Measurements from ENCODE around the gene MGLL.
A peak's percentile ranks its signal among the peaks of the same experiment; 100 is the strongest.

MGLL gene

DNA sequence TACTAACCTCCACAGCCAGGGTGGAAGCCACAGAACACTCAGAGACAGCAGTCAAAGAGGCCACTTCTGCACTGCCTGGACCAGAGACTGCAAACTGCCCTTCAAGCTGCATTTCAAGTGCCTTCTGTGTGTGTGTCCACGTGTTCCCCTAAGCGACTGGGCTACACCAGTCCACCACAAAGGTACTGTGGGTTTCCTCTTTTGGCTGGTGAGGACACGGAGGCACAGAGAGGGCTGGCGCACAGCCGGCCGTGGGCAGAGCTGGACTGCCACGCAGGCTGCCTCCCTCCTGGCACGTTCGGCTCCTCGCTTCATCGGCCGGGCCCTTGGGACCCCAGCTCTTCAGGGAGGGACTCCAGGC lies 60.9 kb downstream of the MGLL start:
- no peak overlapping the region for H3K27ac Mint-ChIP-seq (ENCODE audit: low read depth)
- peaks cover 12% of the 10 kb centered on the region for H3K4me1 Mint-ChIP-seq
- no peaks in the 10 kb centered on the region for H3K36me3 Mint-ChIP-seq (ENCODE audit: insufficient read depth)
- peaks cover 38% of the 10 kb centered on the region for H3K27me3 Mint-ChIP-seq
- ATAC-seq (replicated peaks; ENCODE audit: extremely low read depth, poor library complexity, severe bottlenecking) (no peak), DNase-seq (ENCODE audit: low spot score in 2 of 2) (no peak)
- no peak overlapping the region for H3K4me3 Mint-ChIP-seq
- H3K9me3 Mint-ChIP-seq, result no peaks in the 10 kb centered on the region

DNA sequence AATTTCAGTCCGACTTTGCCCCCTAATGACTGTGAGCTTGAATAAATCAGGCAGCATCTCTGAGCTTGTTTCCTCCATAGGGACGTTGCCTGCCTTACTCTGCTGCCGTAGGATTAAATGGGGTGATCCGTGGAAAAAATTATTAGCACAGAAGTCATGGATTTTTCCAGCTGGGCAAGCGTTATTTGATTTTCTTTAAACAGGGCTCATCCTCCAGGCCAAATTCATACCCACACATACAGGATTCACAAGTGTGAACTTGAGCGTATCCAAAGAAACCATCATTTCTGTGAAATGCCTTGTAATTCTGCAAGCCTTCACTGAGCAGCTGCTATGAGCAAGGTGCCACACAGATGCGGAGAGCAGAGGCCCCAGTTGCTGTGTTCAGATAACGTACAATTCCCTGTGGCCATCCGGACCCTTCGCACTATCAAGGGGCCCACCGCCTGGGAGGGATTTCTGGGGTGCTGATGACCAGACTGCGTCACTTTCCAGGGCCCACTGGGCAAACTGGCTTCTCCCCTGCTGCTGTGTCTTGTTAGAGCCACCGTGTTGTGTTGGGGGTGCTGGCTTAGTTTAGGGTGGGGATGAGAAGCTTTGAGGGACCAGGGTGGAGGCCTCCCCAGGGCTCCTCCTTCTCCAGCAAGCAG lies 61.4 kb downstream of the MGLL start:
- peaks cover 33% of the 10 kb centered on the region for H3K27me3 Mint-ChIP-seq
- peaks cover 12% of the 10 kb centered on the region for H3K4me1 Mint-ChIP-seq
- no peak overlapping the region for H3K4me3 Mint-ChIP-seq

DNA sequence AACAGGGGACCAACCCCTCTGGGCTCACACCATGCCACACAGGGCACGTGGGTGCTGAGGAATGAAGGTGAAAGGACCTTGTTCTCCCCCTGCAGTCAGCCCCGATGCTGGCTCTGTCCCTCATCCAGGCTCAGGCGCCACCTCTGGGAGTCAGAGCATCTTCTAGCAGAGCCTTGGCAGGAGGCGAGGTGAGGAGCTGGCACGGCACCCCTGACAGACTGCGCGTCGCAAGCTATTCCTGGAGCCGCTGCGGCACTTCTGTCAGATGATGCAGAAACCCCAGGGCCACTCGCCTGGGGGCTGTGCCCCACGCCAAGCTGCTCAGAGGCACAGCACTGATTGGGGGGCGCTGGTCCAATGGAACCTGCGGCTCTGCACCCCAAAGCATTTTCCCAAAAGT lies 62.0 kb downstream of the MGLL start:
- H3K4me3 Mint-ChIP-seq, result no peak overlapping the region
- H3K9me3 Mint-ChIP-seq, result no peaks in the 10 kb centered on the region

More for the DNA sequence above, 61.4 kb downstream of the MGLL start:
- ATAC-seq (replicated peaks; ENCODE audit: extremely low read depth, poor library complexity, severe bottlenecking), result no peak
- no peak overlapping the region for H3K27ac Mint-ChIP-seq (ENCODE audit: low read depth)
- no peak for DNase-seq (ENCODE audit: low spot score in 2 of 2)
- no peaks in the 10 kb centered on the region for H3K36me3 Mint-ChIP-seq (ENCODE audit: insufficient read depth)
- H3K9me3 Mint-ChIP-seq, result no peaks in the 10 kb centered on the region

DNA sequence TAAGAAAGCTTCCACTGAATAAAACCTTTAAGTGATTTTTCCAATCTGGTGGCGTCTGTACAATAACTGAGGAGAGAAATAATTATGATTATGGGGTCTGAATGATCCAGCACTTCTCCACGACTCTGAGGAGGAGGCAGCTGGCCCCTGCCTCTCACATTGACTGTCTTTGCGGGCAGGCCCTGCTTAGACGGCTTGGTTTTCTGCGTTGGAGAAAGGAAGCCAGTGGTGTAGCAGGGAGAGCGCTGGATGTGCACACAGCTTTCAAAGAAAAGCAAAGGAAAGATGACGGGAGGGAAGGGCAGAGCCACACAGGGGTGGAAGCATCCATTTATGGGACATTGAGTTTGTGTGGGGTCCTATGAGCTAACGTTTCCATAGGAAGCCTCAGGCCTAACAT lies 62.5 kb downstream of the MGLL start:
- Mint-ChIP-seq H3K4me3 (no peak overlapping the region), H3K27ac (ENCODE audit: low read depth) (no peak overlapping the region), H3K36me3 (ENCODE audit: insufficient read depth) (no peaks in the 10 kb centered on the region), H3K4me1 (peaks cover 9% of the 10 kb centered on the region), H3K9me3 (no peaks in the 10 kb centered on the region), H3K27me3 (peaks cover 29% of the 10 kb centered on the region)
- no peak for DNase-seq (ENCODE audit: low spot score in 2 of 2)
- ATAC-seq (replicated peaks; ENCODE audit: extremely low read depth, poor library complexity, severe bottlenecking), result no peak

More for the DNA sequence above, 62.0 kb downstream of the MGLL start:
- Mint-ChIP-seq H3K27me3 (peaks cover 30% of the 10 kb centered on the region), H3K36me3 (ENCODE audit: insufficient read depth) (no peaks in the 10 kb centered on the region), H3K4me1 (peaks cover 10% of the 10 kb centered on the region), H3K27ac (ENCODE audit: low read depth) (no peak overlapping the region)
- DNase-seq (ENCODE audit: low spot score in 2 of 2) (no peak), ATAC-seq (replicated peaks; ENCODE audit: extremely low read depth, poor library complexity, severe bottlenecking) (no peak)

DNA sequence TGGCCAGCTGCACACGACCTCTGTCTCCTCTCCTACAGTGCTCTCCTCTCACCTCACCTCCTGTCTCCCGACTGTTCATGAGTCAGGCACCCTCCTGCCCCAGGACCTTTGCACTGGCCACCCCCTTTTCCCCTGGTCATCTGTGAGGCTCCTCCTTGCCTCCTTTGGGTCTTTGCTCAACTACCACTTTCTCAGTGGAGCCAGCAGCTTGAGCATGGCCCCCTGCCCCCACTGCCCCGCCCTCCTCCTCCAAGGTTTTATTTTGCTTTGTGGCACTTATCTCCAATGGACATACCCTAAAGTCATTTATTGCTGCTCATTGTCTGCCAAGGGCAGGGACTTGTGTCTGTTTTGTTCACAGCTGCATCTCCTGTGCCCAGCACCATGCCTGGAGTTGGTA lies 64.3 kb downstream of the MGLL start:
- ATAC-seq (replicated peaks; ENCODE audit: extremely low read depth, poor library complexity, severe bottlenecking), result no peak
- Mint-ChIP-seq H3K27me3 (peaks cover 25% of the 10 kb centered on the region), H3K27ac (ENCODE audit: low read depth) (no peak overlapping the region), H3K36me3 (ENCODE audit: insufficient read depth) (no peaks in the 10 kb centered on the region), H3K9me3 (no peaks in the 10 kb centered on the region), H3K4me3 (no peak overlapping the region), H3K4me1 (peaks cover 18% of the 10 kb centered on the region)
- DNase-seq (ENCODE audit: low spot score in 2 of 2), result no peak

DNA sequence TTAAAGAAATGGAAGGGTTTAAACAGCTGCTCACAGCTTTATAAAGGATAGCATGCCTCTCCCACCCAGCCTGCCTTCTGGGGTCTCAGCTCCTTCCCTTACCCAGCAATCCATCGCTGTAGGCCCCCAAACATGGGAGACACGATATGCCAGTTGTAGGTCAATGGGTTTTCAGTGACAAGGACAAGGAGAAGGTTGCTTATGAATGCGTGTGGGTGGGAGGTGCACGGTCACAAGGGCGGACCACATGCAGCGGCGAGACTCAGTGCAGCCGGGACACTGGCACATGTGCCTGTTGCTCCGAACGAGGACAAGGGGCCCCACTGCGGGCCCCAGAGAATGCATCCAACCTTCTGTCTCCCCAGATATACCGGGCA lies 67.0 kb downstream of the MGLL start:
- ATAC-seq (replicated peaks; ENCODE audit: extremely low read depth, poor library complexity, severe bottlenecking), result no peak
- no peaks in the 10 kb centered on the region for H3K9me3 Mint-ChIP-seq
- no peak overlapping the region for H3K27ac Mint-ChIP-seq (ENCODE audit: low read depth)
- H3K36me3 Mint-ChIP-seq (ENCODE audit: insufficient read depth), result no peaks in the 10 kb centered on the region
- peaks cover 13% of the 10 kb centered on the region for H3K4me1 Mint-ChIP-seq
- H3K27me3 Mint-ChIP-seq, result peaks cover 25% of the 10 kb centered on the region
- peak overlapping the region; percentile 54 for H3K4me3 Mint-ChIP-seq
- no peak for DNase-seq (ENCODE audit: low spot score in 2 of 2)

DNA sequence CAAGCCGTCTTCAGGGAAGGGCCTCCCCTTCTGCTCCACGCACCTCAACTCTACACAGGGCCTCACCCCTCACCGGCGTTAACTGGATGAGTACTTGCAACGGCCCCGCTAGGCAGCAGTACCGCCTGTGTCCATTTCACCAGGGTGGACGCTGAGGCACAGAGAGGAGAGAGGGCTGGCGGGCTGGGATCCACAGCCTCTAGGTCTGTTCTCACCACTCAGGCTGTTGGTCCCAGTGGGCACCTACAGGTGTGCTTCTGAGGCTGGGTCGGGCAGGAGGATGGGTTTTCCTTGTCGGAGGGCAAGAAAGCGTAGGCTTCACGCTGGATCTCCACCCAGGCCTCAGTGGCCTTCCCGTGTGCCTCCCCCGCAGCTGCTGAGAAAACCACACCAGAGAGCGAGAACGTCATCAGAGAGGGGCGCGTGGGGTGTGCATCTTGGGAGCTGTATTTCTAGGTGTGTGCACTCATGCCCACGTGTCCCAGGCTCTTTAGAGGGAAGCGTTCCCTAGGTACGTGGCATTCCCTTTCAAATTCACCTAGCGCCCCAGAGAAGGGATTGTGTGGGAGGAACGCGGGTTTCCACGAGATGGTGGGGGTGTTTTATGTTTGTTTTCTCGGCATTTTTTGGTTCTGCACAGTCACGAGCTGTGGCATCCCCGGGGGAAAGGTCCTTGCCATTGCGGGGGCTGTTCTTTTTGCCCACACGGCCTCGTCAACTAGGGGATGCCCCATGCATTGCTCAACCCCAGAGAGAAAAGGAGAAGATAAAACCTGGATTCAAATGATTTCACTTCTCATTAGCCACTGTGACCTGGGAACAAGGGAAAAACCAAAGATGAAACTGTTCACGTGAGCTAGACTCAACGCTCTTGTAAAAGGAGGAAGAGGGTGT lies 67.7 kb downstream of the MGLL start:
- Mint-ChIP-seq H3K27ac (ENCODE audit: low read depth) (peak overlapping the region; percentile 9), H3K4me1 (peaks cover 13% of the 10 kb centered on the region)

DNA sequence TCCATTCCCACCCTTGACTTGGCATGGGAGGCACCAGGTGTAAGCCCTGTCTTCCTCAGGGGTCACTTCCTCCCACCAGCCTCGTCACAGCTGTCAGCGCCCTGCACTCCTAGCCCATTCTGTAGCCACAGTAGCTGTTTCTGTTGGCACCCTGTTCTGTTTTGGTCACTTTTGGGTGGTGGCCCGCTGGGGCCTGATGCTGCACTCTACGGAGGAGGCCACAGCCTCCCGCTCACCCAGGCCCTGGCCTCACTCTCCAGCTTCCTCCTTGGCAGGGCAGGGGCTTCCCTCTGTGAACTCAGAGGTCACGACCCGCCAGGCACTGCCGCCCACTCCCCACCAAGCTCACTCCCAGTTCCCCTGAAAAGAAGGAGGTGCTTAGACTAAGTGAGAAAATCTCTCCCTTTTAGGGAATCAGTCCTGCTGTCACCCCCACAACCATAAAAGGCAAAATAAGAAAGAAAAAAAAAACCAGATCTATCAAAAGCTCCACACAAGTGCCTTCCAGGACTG lies 68.4 kb downstream of the MGLL start:
- H3K4me1 Mint-ChIP-seq, result peaks cover 13% of the 10 kb centered on the region
- DNase-seq (ENCODE audit: low spot score in 2 of 2), result no peak
- H3K36me3 Mint-ChIP-seq (ENCODE audit: insufficient read depth), result no peaks in the 10 kb centered on the region
- peaks cover 37% of the 10 kb centered on the region for H3K27me3 Mint-ChIP-seq
- no peaks in the 10 kb centered on the region for H3K9me3 Mint-ChIP-seq
- no peak overlapping the region for H3K4me3 Mint-ChIP-seq
- peak overlapping the region; percentile 9 for H3K27ac Mint-ChIP-seq (ENCODE audit: low read depth)
- ATAC-seq (replicated peaks; ENCODE audit: extremely low read depth, poor library complexity, severe bottlenecking), result no peak

More for the DNA sequence above, 67.7 kb downstream of the MGLL start:
- Mint-ChIP-seq H3K4me3 (peak overlapping the region; percentile 54), H3K9me3 (no peaks in the 10 kb centered on the region), H3K27me3 (peaks cover 30% of the 10 kb centered on the region), H3K36me3 (ENCODE audit: insufficient read depth) (no peaks in the 10 kb centered on the region)
- no peak for DNase-seq (ENCODE audit: low spot score in 2 of 2)
- peak; percentile 35 for ATAC-seq (replicated peaks; ENCODE audit: extremely low read depth, poor library complexity, severe bottlenecking)

DNA sequence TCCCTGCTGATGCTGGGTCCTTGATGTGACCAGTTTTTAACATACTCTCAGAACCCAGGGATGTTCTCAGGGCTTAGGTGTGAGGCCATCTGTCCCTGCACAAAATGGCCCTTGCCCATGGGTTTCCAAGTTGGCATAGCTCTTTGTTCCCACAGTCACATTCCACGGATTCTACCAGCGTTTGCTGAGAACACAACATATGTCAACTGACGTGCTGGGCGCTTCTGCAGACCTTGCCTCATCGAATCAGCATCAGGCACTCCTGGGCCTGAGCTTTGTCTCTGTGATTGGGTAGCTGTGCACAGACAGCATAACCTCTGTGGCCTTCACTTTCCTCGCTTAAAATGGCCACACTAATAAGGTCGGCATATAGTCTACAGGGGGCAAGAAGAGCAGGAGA lies 69.0 kb downstream of the MGLL start:
- H3K9me3 Mint-ChIP-seq, result no peaks in the 10 kb centered on the region
- H3K4me1 Mint-ChIP-seq, result peaks cover 13% of the 10 kb centered on the region
- peaks cover 37% of the 10 kb centered on the region for H3K27me3 Mint-ChIP-seq
- H3K4me3 Mint-ChIP-seq, result no peak overlapping the region
- no peak for DNase-seq (ENCODE audit: low spot score in 2 of 2)
- no peak for ATAC-seq (replicated peaks; ENCODE audit: extremely low read depth, poor library complexity, severe bottlenecking)
- H3K27ac Mint-ChIP-seq (ENCODE audit: low read depth), result no peak overlapping the region
- H3K36me3 Mint-ChIP-seq (ENCODE audit: insufficient read depth), result no peaks in the 10 kb centered on the region

DNA sequence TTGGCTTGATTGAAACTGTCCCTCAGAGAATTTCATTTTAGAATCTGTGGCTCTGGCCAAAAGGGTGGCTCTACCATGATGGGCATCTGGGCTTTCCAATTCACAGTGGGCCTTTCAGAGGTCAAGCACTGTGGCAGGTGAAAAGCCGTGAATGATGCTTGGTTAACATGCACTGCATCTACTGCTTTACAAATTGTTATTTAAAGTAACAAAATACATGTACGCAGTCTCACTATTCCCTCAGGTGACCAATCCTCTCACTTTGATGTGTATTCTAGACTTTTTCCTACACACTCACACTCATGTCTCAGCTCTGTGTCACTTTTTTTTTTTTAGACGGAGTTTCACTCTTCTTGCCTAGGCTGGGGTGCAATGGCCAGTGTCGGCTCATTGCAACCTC lies 70.5 kb downstream of the MGLL start:
- no peaks in the 10 kb centered on the region for H3K36me3 Mint-ChIP-seq (ENCODE audit: insufficient read depth)
- H3K27ac Mint-ChIP-seq (ENCODE audit: low read depth), result no peak overlapping the region
- H3K4me3 Mint-ChIP-seq, result no peak overlapping the region
- ATAC-seq (replicated peaks; ENCODE audit: extremely low read depth, poor library complexity, severe bottlenecking), result no peak
- H3K27me3 Mint-ChIP-seq, result peaks cover 31% of the 10 kb centered on the region
- H3K9me3 Mint-ChIP-seq, result no peaks in the 10 kb centered on the region
- peaks cover 13% of the 10 kb centered on the region for H3K4me1 Mint-ChIP-seq
- DNase-seq (ENCODE audit: low spot score in 2 of 2), result no peak

DNA sequence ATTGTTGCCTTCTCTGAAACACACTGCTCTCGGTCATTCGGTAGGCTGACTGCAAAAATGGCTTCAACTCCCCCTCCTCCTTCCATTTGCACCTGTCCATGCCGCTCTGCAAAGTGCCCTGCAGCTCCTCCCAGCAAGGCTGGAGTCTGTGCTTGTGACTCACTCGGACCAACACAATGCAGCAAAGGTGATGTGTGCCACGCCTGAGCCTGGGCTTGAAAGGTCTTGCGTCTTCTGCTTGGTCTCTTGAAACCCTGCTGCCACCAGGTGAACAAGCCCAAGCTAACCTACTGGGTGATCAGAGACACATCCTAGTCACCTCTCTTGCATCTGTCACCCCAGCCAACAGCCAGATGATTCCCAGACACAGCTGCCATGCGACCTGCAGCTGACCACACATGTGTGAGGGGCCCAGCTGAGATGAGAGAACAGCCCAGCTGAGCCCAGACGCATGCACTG lies 71.1 kb downstream of the MGLL start:
- ATAC-seq (replicated peaks; ENCODE audit: extremely low read depth, poor library complexity, severe bottlenecking) (no peak), DNase-seq (ENCODE audit: low spot score in 2 of 2) (no peak)
- Mint-ChIP-seq H3K4me1 (peaks cover 13% of the 10 kb centered on the region), H3K4me3 (no peak overlapping the region), H3K27me3 (peaks cover 28% of the 10 kb centered on the region), H3K9me3 (no peaks in the 10 kb centered on the region), H3K36me3 (ENCODE audit: insufficient read depth) (no peaks in the 10 kb centered on the region), H3K27ac (ENCODE audit: low read depth) (no peak overlapping the region)

DNA sequence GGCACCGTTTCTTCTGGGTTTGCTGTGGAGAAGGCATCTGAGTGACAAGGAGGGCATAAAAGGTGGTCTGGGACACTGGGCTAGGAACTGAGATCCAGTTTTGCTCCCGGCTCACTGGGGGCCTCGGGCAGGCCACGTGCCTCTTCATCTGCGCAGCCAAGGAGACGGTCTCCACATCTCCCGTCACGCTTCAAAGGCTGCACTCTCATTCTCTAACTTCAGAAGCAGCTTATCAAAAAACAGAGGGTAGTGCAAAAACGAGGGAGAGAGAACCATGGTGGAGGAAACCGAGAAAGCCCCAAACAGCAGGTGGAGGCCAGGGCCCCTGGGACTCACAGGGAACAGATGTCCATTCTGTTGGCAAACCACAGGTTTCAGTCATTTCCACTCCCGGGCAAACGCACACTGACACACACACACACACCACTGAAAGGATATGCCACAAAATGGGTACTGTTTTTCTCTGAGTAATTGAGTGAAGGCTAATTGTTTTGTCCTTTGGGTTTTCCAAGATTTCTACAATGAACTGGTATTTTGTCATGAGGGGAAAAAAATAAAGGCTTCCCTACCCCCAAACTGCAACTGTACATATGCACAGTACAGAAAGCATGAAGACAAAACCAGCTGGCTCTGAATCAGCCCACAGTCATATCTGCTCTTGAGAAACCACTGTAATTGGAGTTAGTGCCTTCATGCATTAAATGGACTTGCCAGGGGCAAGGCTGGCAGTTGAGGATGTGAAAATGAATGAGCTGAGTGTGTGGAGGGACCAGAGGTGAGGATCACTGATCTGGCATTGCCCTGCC lies 71.9 kb downstream of the MGLL start:
- no peak overlapping the region for H3K27ac Mint-ChIP-seq (ENCODE audit: low read depth)
- H3K4me1 Mint-ChIP-seq, result peaks cover 13% of the 10 kb centered on the region
- H3K9me3 Mint-ChIP-seq, result no peaks in the 10 kb centered on the region
- no peak for ATAC-seq (replicated peaks; ENCODE audit: extremely low read depth, poor library complexity, severe bottlenecking)
- no peak overlapping the region for H3K4me3 Mint-ChIP-seq
- no peaks in the 10 kb centered on the region for H3K36me3 Mint-ChIP-seq (ENCODE audit: insufficient read depth)
- H3K27me3 Mint-ChIP-seq, result peaks cover 28% of the 10 kb centered on the region
- no peak for DNase-seq (ENCODE audit: low spot score in 2 of 2)
